Activated naive CD8-positive, alpha-beta T cell treated with anti-CD3 and anti-CD28 coated beads, Interleukin-2, amount 50 U/mL, for 16 hours (primary cell): ENCODE data around the gene LCLAT1.
"Not testable (repeated sequence)": the region's sequence is repeated elsewhere in the genome, so short reads cannot be mapped to it uniquely, and the experiment has no call there.

ENCODE experiments used
- DNase-seq: peaks from one replicate; pipeline ENCODE4 v3.0.0-alpha.2; 2020; ENCODE audit warnings: low read depth, low spot score

LCLAT1 gene

GRCh38 chr2:30487603-30488002, 40.6 kb downstream of the LCLAT1 start:
- DNase-seq, result no peak

DNA sequence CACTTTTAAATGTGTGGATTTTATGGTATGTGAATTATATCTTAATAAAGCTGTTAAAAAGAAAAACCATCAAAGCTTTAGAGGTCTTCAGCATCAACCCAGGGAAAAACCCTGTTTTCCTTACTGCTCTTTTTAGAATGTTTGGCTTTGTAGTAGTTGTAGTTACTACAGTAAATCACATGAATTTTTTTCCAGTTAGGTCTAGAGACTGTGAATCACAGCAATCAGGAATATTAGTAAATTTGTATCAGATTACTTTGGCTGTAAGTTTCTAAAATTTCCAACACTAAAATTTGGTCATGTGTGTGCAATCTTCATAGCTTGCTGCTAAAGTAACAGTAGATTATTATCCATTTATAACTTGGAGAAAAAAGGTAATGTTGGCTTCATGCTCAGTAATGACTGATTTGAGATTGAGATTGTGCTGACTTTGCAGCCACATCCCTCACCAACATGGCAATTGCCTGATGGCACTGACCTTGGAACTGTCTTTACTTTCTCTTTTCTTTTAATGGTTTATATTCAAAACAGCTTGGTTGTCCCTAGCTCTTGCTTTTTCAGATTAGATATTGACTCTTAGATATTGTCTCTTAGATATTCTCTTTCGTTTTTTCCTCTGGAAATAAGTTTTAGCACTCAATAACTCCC, 41.1 kb downstream of the LCLAT1 start:
- DNase-seq, result no peak

DNA sequence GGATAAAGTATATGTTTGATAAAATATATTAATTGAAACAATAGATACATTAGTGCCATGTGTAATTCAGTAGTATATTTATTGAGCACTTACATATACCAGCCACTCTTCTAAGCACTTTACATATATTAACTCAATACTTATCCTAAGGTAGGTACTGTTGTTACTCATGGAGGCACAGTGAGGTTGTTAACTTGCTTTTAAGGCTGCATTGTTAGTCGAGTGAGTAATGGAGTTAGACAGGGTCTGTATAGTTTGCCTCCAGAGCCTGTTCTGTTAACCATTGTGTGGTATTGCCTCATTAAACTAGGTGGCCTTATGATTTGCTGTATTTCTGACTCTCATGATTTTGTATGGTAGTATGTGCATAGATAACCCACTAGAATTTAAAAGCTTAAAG, 44.2 kb downstream of the LCLAT1 start:
- DNase-seq, result no peak

DNA sequence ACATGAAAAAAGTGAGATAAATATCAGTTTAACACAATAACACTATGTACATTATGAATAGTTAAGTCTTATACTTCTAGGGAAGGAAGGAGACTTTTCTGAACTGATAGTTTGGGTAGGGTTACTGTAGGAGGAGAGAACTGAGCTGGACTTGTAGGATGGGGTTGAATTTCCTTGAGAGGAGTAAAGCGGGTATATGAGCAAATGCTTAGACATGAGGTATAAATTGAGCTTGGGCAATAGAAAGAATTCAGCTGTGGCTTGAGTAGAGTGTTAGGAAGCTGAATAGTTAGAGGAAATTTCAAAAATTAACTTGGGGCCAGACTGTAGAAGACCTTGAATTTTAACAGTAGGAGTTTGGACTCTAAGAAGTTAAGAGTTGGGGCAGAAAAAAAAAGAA, 45.1 kb downstream of the LCLAT1 start:
- DNase-seq, result no peak

- DNase-seq, result no peak
These were observed 45.6 kb downstream of the LCLAT1 start for GRCh38 chr2:30492619-30493018.

DNA sequence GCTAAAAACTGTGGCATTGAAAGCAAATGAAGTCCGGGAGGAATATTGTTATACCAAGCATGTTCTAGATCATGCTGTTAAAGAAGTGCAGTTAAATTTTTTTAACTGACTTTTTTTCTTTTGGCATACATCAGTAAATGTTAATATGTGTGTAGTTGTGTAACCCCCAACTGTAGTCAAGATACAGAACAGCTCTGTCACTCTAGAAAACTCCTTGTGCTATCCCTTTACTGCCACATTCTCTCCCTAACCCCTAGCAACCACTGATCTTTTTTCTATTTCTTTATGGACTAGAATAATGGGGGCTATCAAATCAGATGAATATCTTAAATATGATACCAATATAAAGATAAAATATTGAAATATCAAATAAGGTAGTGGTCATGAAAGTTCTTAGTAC, 46.4 kb downstream of the LCLAT1 start:
- DNase-seq, result no peak

DNA sequence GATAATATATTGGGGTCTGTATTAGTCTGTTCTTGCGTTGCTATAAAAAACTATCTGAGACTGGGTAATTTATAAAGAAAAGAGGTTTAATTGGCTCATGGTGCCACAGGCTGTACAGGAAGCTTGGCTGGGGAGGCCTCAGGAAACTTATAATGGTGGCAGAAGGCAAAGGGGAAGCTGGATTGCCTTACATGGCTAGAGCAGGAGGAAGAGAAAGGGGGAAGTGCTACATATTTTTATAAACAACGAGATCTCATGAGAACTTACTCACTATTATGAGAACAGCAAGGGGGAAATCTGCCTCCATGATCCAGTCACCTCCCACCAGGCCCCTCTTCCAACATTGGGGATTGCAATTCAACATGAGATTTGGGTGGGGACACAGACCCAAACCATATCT, 48.9 kb downstream of the LCLAT1 start:
- DNase-seq, result not testable (repeated sequence)

- no peak for DNase-seq
These were observed 52.6 kb downstream of the LCLAT1 start for GRCh38 chr2:30499681-30500080.

GRCh38 chr2:30500699-30501098, 53.7 kb downstream of the LCLAT1 start:
- no peak for DNase-seq

DNA sequence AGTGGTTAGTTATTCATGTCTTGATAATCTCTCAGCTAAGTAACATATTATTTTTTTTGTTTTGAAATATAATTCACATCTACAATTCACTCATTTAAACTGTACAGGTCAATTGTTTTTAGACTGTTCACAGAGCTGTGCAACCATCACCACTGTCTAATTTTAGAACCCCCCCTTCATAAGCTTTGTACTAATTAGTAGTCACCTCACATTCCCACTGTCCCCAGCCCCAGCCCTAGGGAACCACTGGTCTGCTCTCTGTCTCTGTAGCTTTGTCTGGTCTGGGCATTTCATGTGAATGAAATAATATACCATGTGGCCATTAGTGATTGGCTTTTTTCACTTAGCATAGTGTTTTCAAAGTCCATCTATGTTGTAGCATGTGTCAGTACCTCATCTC, 55.3 kb downstream of the LCLAT1 start:
- no peak for DNase-seq

DNA sequence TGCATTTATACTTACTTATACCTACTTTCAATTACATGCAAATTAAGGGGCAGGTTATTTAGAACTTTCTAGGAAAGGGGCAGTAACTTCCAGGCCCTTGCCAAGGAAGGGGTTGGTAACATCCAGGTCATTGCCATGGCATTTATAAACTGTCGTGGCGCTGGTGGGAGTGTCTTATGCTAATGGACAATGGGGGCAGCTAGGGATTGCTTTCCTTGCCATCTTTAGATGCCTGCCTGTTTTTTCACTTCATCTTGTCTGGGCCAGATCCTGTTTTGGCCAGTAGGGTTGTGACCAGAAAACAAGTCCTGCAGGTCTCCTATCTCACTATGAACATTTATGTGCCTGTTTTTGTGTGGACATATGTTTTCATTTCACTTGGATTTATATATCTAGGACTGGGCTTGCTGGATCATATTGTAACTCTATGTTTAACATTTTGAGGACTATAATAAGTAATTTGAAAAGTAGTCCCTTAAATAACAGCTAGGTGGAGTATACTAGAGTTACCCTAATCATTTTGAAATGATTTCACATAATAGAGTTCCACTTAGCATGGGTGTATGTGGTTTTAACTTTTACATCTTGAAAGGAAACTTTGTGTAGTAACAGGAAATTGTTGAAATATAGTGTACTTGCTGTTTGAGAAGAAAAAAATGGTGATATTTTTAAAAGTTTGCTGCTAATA, 56.1 kb downstream of the LCLAT1 start:
- no peak for DNase-seq

DNA sequence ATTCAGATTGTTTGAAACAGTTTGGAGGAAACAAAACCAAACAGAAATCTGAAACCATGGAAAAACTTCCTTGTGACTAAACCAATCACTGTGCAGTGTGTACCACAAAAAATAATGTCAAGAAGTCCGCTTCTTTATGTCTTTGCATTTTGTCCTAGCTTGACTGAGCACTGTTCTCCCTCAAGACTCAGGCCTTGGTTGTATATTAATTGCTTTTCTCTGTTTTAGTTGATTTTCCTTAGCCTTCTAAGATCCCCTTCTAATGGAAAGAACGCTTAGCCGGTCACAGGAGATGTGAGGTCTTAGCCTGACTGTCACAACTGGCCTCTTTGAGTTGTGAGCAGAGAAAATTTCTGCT, 56.6 kb downstream of the LCLAT1 start:
- DNase-seq, result no peak

- DNase-seq, result no peak
These were observed 57.7 kb downstream of the LCLAT1 start for GRCh38 chr2:30504731-30505130.

- DNase-seq, result no peak
These were observed 58.6 kb downstream of the LCLAT1 start for GRCh38 chr2:30505500-30506180.

DNA sequence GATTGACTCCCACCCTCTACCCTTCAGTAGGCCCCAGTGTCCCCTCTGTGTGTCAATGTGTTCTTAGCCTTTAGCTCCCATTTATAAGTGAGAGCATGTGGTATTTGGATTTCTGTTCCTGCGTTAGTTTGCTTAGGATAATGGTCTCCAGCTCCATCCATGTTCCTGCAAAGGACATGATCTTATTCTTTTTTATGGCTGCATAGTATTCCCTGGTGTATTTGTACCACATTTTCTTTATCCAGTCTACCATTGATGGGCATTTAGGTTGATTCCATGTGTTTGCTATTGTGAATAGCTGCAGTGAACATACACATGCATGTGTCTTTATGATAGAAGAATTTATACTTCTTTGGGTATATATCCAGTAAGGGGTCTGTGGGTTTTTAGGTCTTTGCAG, 60.4 kb downstream of the LCLAT1 start:
- not testable (repeated sequence) for DNase-seq

DNA sequence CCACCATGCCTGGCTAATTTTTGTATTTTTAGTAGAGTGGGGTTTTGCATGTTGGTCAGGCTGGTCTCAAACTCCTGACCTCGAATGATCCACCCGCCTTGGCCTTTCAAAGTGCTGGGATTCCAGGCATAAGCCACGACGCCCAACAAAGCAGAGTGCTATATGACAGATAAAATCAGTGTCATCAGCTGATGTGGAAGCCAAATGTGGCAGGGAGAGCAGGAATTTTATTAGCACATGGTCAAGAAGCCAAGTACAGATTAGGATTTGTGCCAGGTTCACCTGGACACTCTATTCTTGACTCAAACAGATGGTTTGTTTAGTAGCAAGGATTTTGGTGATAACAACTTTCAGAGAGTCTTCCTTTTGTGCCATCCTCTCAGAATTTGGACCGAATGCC, 62.7 kb downstream of the LCLAT1 start:
- no peak for DNase-seq

DNA sequence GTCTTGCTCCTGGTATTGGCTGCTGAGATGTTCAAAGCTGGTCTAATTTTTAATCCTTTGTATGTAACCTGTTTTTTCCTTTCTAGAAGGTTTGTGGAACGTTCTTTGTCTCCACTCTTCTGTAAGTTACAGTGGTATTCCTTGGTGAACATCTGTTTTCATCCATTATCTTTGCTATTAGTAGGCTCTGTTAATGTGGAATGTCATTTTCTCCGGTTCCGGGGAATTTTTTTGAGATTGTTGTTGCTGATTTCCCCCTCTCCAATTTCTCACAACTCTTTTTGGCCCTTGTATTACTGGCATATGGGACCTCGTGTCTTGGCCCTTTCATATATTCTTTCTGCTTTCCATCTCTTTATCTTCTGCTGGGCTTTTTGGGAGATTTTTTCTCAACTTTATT, 63.4 kb downstream of the LCLAT1 start:
- DNase-seq, result no peak

DNA sequence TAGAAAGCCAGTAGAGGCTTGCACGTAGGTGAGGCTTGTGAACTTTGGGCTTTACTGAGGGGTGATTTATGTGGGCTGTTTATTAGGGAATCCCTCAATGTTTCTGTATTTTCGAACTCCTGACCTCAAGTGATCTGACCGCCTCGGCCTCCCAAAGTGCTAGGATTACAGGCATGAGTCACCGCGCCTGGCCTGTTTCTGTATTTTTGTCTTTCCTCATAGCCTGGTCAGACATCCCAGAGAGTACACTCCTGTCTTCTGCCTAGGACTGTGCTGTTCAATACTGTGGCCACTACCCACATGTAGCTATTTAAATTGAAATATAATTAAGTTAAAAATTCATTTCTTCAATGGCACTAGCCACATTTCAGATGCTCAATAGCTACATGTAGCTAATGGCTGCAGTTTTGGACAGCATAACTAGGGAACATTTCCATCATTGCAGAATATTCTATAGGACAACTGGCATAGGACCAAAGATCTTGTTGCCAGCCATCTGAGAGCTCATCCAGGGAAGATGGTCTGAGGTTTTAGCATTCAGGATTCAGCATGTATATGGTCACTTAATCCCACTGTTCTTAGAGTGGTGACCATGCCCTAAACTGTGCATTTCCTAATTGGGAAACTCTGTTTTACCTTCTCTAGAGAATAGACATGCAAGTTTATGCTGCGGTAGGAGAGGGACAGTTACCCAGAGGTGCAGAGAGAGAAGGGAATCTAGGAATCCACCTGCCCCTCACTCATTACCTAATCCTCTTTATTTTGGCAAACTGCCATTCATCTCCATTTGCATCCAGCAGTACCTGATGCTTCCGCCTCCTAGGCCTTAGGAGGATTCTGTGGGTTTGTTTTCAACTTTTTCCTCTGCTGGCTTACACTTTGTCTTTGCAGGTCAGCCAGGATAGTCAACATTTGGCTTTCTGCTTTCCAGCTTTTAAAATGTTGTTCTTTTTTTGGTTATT, 64.4 kb downstream of the LCLAT1 start:
- DNase-seq, result no peak

- no peak for DNase-seq
These were observed 65.3 kb downstream of the LCLAT1 start for GRCh38 chr2:30512243-30512886.

- not testable (repeated sequence) for DNase-seq
These were observed 66.6 kb downstream of the LCLAT1 start for GRCh38 chr2:30513649-30514048.

DNA sequence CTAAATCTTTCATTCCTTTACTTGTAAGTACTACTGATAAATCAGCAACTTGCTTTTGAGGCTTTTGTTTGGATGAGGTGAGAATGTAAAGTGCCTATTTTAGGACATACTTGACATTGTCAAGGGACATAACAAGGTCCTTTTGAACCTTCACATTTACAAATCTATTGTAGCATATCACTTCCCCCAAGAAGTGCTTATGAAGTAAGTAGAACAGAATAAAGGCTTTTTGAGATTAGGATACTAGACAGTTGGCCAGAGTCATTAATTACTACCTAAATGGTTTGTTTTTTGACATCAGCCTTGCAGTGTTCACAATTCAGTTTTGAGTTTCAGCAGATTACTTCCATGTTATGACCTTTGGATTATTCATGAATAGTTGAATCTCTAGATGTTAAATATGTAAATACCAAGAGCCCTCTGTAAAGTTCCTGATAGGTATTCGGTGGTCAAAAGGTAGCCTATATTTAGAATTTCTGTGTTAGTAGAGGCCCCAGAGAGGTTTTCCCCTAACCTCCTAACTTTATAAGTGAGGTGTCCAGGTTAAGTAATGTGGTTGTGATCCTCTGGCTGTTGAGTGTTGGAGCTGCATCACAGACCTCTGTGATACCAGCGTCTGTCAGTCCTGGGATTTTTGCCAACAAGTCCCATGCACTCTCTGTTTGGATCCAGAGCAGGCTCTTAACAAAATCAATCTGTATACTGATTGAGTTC, 67.2 kb downstream of the LCLAT1 start:
- DNase-seq, result no peak
